Anterior cingulate cortex (tissue), 58 donors: ENCODE results near the gene CLIC3.

Experiments used
- DNase-seq, 58 donors: peaks; one replicate each; lab custom pipeline; 2025; lab: John Stamatoyannopoulos, UW

The CLIC3 gene

GRCh38 chr9:136946228-136947027, 49.9 kb downstream of the CLIC3 start:
- no peak for DNase-seq

- no peak for DNase-seq
Observed at GRCh38 chr9:136945333-136946227, 50.8 kb downstream of the CLIC3 start.
